ENCODE data around the gene TMEM140. TPM values are rescaled to one million over a fixed set of nuclear protein-coding genes. Genes with fewer than 3 reads are reported as not detected.
"Not testable (repeated sequence)": the region's sequence is repeated elsewhere in the genome, so short reads cannot be mapped to it uniquely, and the experiment has no call there.

The TMEM140 gene
- total RNA-seq, 1 donor from 2014 or later = 0.27 TPM

DNA sequence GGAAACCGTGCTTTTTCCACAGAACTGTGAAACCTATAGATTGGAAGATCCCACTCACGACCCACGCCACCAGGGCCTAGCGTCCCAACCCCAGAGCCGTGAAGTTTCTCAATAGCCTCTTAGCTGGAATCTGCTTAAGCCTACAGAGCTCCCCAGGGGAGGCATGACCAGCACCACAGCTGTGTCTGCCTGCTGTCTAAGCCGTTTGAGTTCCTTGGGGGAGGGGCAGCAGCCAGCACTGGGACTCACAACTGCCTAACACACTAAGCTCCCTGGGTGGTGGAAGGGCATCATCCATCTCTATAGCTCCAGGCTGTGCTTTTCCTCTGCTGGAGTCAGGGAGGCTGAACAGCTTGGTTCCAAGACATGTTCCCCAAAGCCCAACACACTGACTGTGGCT is 26.0 kb upstream of the TMEM140 start:
- no peak overlapping the region for H2AFZ ChIP-seq (ENCODE audit: low read depth, low read length)
- no peak overlapping the region for H3K9ac ChIP-seq (ENCODE audit: low read length)
- H3K27ac ChIP-seq (ENCODE audit: low read depth, low read length) = no peak overlapping the region
- no peak for FAIRE-seq
- H4K20me1 ChIP-seq (ENCODE audit: insufficient read depth, low read length) = no peaks in the 10 kb centered on the region
- H3K4me3 ChIP-seq (ENCODE audit: insufficient read depth, low read depth, low read length) = no peak overlapping the region
- H3K4me3 Mint-ChIP-seq (ENCODE audit: unreplicated experiment) = no peak overlapping the region
- peaks cover 14% of the 10 kb centered on the region for H3K9me3 Mint-ChIP-seq (ENCODE audit: unreplicated experiment)
- H3K79me2 ChIP-seq (ENCODE audit: insufficient read depth, low read length) = no peaks in the 10 kb centered on the region
- no peaks in the 10 kb centered on the region for H3K9me3 ChIP-seq (ENCODE audit: insufficient read depth, low read depth, low read length)
- no peaks in the 10 kb centered on the region for H3K4me1 ChIP-seq (ENCODE audit: insufficient read depth, low read length)
- no peaks in the 10 kb centered on the region for H3K36me3 Mint-ChIP-seq (ENCODE audit: low read depth, unreplicated experiment)
- no peaks in the 10 kb centered on the region for H3K4me1 Mint-ChIP-seq (ENCODE audit: low read depth, unreplicated experiment)
- H3K36me3 ChIP-seq (ENCODE audit: insufficient read depth, low read length) = no peaks in the 10 kb centered on the region
- no peaks in the 10 kb centered on the region for H3K27me3 Mint-ChIP-seq (ENCODE audit: low read depth, unreplicated experiment)
- DNase-seq (ENCODE audit: low read depth) = no peak
- TF ChIP-seq EZH2 (IDR thresholded peaks at IDR 0.05; ENCODE audit: insufficient read depth, low read length) (no peak), CTCF (IDR thresholded peaks at IDR 0.05; ENCODE audit: insufficient read depth, low read depth, low read length) (no peak)
- H3K27ac Mint-ChIP-seq (ENCODE audit: unreplicated experiment) = no peak overlapping the region
- no peaks in the 10 kb centered on the region for H3K27me3 ChIP-seq (ENCODE audit: insufficient read depth, low read length)
- H3K4me2 ChIP-seq (ENCODE audit: low read length) = no peak overlapping the region

DNA sequence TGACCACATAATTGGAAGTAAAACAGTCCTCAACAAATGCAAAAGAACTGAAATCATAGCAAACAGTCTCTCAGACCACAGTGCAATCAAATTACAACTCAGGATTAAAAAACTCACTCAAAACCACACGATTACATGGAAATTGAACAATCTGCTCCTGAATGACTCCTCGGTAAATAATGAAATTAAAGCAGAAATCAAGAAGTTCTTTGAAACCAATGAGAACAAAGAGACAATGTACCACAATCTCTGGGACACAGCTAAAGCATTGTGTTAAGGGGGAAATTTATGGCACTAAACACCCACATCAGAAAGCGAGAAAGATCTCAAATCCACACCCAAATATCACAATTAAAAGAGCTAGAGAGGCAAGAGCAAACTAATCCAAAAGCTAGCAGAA is 23.2 kb upstream of the TMEM140 start:
- not testable (repeated sequence) for H3K4me1 Mint-ChIP-seq (ENCODE audit: low read depth, unreplicated experiment); H3K4me1 ChIP-seq (ENCODE audit: insufficient read depth, low read length); H3K9ac ChIP-seq (ENCODE audit: low read length); H3K4me3 Mint-ChIP-seq (ENCODE audit: unreplicated experiment); H3K27me3 ChIP-seq (ENCODE audit: insufficient read depth, low read length); H3K27me3 Mint-ChIP-seq (ENCODE audit: low read depth, unreplicated experiment); H3K9me3 ChIP-seq (ENCODE audit: insufficient read depth, low read depth, low read length); H3K79me2 ChIP-seq (ENCODE audit: insufficient read depth, low read length); H3K36me3 ChIP-seq (ENCODE audit: insufficient read depth, low read length); DNase-seq (ENCODE audit: low read depth); H3K27ac ChIP-seq (ENCODE audit: low read depth, low read length); H3K4me2 ChIP-seq (ENCODE audit: low read length); H3K27ac Mint-ChIP-seq (ENCODE audit: unreplicated experiment); H3K36me3 Mint-ChIP-seq (ENCODE audit: low read depth, unreplicated experiment); H3K4me3 ChIP-seq (ENCODE audit: insufficient read depth, low read depth, low read length); FAIRE-seq; H2AFZ ChIP-seq (ENCODE audit: low read depth, low read length); H4K20me1 ChIP-seq (ENCODE audit: insufficient read depth, low read length)
- peaks cover 11% of the 10 kb centered on the region for H3K9me3 Mint-ChIP-seq (ENCODE audit: unreplicated experiment)

DNA sequence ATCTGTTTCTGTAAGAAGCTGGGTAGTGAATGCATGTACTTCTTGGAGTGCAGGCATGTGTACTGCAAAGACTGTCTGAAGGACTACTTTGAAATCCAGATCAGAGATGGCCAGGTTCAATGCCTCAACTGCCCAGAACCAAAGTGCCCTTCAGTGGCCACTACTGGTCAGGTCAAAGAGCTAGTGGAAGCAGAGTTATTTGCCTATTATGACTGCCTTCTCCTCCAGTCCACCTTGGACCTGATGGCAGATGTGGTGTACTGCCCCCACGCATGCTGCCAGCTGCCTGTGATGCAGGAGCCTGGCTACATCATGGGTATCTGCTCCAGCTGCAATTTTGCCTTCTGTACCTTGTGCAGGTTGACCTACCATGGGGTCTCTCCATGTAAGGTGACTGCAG is 18.9 kb upstream of the TMEM140 start:
- Histone ChIP-seq H3K27me3 (ENCODE audit: insufficient read depth, low read length) (no peaks in the 10 kb centered on the region), H3K4me2 (ENCODE audit: low read length) (no peak overlapping the region), H3K36me3 (ENCODE audit: insufficient read depth, low read length) (no peaks in the 10 kb centered on the region), H2AFZ (ENCODE audit: low read depth, low read length) (no peak overlapping the region), H3K79me2 (ENCODE audit: insufficient read depth, low read length) (no peaks in the 10 kb centered on the region), H3K9me3 (ENCODE audit: insufficient read depth, low read depth, low read length) (no peaks in the 10 kb centered on the region), H3K27ac (ENCODE audit: low read depth, low read length) (no peak overlapping the region), H3K4me1 (ENCODE audit: insufficient read depth, low read length) (no peaks in the 10 kb centered on the region), H3K9ac (ENCODE audit: low read length) (no peak overlapping the region), H3K4me3 (ENCODE audit: insufficient read depth, low read depth, low read length) (no peak overlapping the region), H4K20me1 (ENCODE audit: insufficient read depth, low read length) (no peaks in the 10 kb centered on the region)
- no peak for FAIRE-seq
- Mint-ChIP-seq H3K27ac (ENCODE audit: unreplicated experiment) (no peak overlapping the region), H3K36me3 (ENCODE audit: low read depth, unreplicated experiment) (no peaks in the 10 kb centered on the region), H3K4me1 (ENCODE audit: low read depth, unreplicated experiment) (no peaks in the 10 kb centered on the region), H3K27me3 (ENCODE audit: low read depth, unreplicated experiment) (no peaks in the 10 kb centered on the region), H3K9me3 (ENCODE audit: unreplicated experiment) (peaks cover 1% of the 10 kb centered on the region), H3K4me3 (ENCODE audit: unreplicated experiment) (no peak overlapping the region)
- no peak for DNase-seq (ENCODE audit: low read depth)
- TF ChIP-seq EZH2 (IDR thresholded peaks at IDR 0.05; ENCODE audit: insufficient read depth, low read length) (no peak), CTCF (IDR thresholded peaks at IDR 0.05; ENCODE audit: insufficient read depth, low read depth, low read length) (no peak)

Measured in astrocyte (in vitro differentiated cells and primary cell).